DOHH2 (cell line): ENCODE results near the gene BCAR1.

Source experiments
- H3F3A ChIP-seq: fragments of 200-600 bp; sonication (generic), shearing (Covaris generic); 2 replicates; pipeline ENCODE4 v1.6.0; 2016; ENCODE audit warnings: antibody characterized with exemption, mild to moderate bottlenecking; ENCODE audit not compliant: control insufficient read depth, insufficient read depth
- H3K27ac ChIP-seq: fragments of 200-600 bp; sonication (generic); 2 replicates; pipeline ENCODE4 v1.5.1; 2014; ENCODE audit warnings: low read depth, mild to moderate bottlenecking, low read length, moderate library complexity
- H3K27me3 ChIP-seq: fragments of 200-600 bp; sonication (generic); 2 replicates; pipeline ENCODE4 v1.6.1; 2014; ENCODE audit warnings: mild to moderate bottlenecking, low read length, mixed read lengths; ENCODE audit not compliant: control insufficient read depth
- H3K36me3 ChIP-seq: fragments of 200-600 bp; sonication (generic); 2 replicates; pipeline ENCODE4 v1.6.1; 2014; ENCODE audit warnings: mild to moderate bottlenecking, low read length, moderate library complexity, mixed read lengths; ENCODE audit not compliant: control insufficient read depth
- H3K4me1 ChIP-seq: fragments of 200-600 bp; sonication (generic); 2 replicates; pipeline ENCODE4 v1.6.1; 2014; ENCODE audit warnings: mild to moderate bottlenecking, low read length, mixed read lengths; ENCODE audit not compliant: control insufficient read depth
- H3K4me2 ChIP-seq: fragments of 200-600 bp; sonication (generic); 2 replicates; pipeline ENCODE4 v1.6.0; 2014; ENCODE audit warnings: mild to moderate bottlenecking, low read length, moderate library complexity
- H3K4me3 ChIP-seq: fragments of 200-600 bp; sonication (generic); 2 replicates; pipeline ENCODE4 v1.5.1; 2014; ENCODE audit warnings: mild to moderate bottlenecking, low read length, mixed read lengths
- H3K79me2 ChIP-seq: fragments of 200-600 bp; sonication (generic); 2 replicates; pipeline ENCODE4 v1.6.1; 2014; ENCODE audit warnings: mild to moderate bottlenecking, low read length, mixed read lengths; ENCODE audit not compliant: control insufficient read depth
- H3K9me2 ChIP-seq: fragments of 200-600 bp; sonication (generic); replicated peaks from 2 replicates; pipeline ENCODE4 v1.6.1; 2014; ENCODE audit warnings: mild to moderate bottlenecking, low read length, mixed read lengths; ENCODE audit not compliant: control insufficient read depth
- H3K9me3 ChIP-seq: fragments of 200-600 bp; sonication (generic); 2 replicates; pipeline ENCODE4 v1.6.1; 2014; ENCODE audit warnings: antibody characterized with exemption, low read length, mixed read lengths; ENCODE audit not compliant: control insufficient read depth, insufficient read depth
- H4K20me1 ChIP-seq: fragments of 200-600 bp; sonication (generic); 2 replicates; pipeline ENCODE4 v1.6.0; 2014; ENCODE audit warnings: low read depth, mild to moderate bottlenecking, antibody characterized with exemption, low read length, moderate library complexity; ENCODE audit not compliant: control insufficient read depth, insufficient read depth
- CTCF ChIP-seq: fragments of 200-600 bp; sonication (generic); IDR thresholded peaks from one replicate; pipeline ENCODE4 v1.5.1; 2014; ENCODE audit warnings: antibody characterized with exemption, mild to moderate bottlenecking, low read depth, low read length; ENCODE audit not compliant: poor library complexity, severe bottlenecking
- EZH2phosphoT487 ChIP-seq: fragments of 200-600 bp; sonication (generic); IDR thresholded peaks from 2 replicates; pipeline ENCODE4 v1.6.1; 2017; ENCODE audit warnings: borderline replicate concordance, mild to moderate bottlenecking, antibody characterized with exemption, low read length, moderate library complexity, mixed read lengths

BCAR1 gene

DNA sequence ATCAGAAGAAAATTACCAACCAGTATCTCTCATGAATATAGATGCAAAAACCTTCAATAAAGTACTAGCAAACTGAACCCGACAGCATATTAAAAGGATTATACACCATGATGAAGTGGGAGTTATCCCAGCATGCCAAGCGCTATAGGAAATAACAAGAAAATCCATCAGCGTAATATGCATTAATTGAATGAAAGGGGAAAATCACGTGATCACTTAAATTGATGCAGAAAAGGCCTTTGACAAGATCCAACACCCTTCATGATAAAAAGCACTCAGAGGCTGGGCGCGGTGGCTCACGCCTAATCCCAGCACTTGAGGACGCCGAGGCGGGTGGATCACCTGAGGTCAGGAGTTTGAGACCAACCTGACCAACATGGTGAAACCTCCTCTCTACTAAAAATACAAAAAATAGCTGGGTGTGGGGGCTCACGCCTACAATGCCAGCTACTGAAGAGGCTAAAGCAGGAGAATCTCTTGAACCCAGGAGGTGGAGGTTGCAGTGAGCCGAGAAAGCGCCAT is 49.3 kb downstream of the BCAR1 start:
- H3K36me3 ChIP-seq = no peaks in the 10 kb centered on the region
- H3K27me3 ChIP-seq = peaks cover 15% of the 10 kb centered on the region
- H3K27ac ChIP-seq = no peak overlapping the region
- TF ChIP-seq CTCF = no peak
- TF ChIP-seq EZH2phosphoT487 = no peak
- no peaks in the 10 kb centered on the region for H3K9me2 ChIP-seq
- no peaks in the 10 kb centered on the region for H4K20me1 ChIP-seq
- no peaks in the 10 kb centered on the region for H3K79me2 ChIP-seq
- H3K4me2 ChIP-seq = no peak overlapping the region
- H3F3A ChIP-seq = no peaks in the 10 kb centered on the region
- H3K9me3 ChIP-seq = no peaks in the 10 kb centered on the region
- H3K4me1 ChIP-seq = peaks cover 9% of the 10 kb centered on the region
- no peak overlapping the region for H3K4me3 ChIP-seq

DNA sequence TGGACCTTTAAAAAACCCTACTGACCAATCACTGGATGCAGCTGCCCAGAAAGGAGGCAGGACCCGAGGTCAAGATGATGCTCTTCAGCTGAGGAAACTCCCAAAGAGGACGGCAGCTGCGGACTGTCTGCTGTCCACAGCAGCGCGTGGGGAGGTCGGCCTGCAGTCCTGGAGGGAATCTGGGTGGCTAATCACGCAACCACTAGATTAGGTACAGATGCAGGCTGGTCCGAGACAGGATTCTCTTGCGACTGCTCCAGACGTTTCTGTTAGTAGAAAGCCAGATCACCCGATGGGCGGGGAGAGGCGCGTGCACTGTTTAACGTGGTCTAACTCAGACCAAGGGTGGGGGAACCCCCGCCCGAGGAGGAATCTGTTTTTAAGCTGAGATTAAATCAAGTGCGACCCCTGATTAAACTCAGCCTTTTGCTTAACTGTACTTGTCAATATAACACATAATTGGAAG is 53.3 kb downstream of the BCAR1 start:
- Histone ChIP-seq H3K27ac (no peak overlapping the region), H3K4me1 (peaks cover 9% of the 10 kb centered on the region), H3K4me3 (no peak overlapping the region), H3K9me3 (no peaks in the 10 kb centered on the region), H3K27me3 (peaks cover 19% of the 10 kb centered on the region), H3K79me2 (no peaks in the 10 kb centered on the region), H3K9me2 (no peaks in the 10 kb centered on the region), H3K4me2 (no peak overlapping the region), H3F3A (no peaks in the 10 kb centered on the region), H4K20me1 (no peaks in the 10 kb centered on the region), H3K36me3 (no peaks in the 10 kb centered on the region)
- TF ChIP-seq EZH2phosphoT487 = no peak

DNA sequence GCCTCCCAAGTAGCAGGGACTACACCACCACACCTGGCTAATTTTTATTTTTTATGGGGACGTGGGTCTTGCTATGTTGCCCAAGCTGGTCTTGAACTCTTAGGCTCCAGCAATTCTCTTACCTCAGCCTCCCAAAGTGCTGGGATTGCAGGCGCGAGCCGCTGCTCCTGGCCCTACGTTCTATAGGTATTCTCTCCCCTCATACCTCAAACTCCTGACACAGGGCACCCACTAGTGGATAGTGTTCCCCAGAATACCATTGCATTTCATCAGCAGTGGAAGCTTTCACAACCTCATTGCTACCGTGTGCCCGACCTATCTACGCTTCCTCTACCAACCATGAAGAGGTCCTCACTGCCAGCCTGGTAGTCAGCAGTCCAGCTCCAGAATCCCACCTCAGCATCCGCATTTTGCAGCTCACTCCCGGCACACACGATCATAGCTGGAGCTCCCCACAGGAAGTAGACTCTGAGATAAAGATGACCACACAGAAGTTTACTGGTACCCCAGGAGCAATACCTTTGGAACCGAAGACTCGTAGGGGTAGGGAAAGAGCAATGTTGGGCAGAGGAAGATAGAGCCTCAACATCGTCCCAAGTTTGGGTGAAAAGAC is 53.8 kb downstream of the BCAR1 start:
- Histone ChIP-seq H3K27me3 (peaks cover 19% of the 10 kb centered on the region), H3K9me3 (no peaks in the 10 kb centered on the region), H3K79me2 (no peaks in the 10 kb centered on the region), H3K36me3 (no peaks in the 10 kb centered on the region), H3F3A (no peaks in the 10 kb centered on the region), H3K4me2 (no peak overlapping the region), H4K20me1 (no peaks in the 10 kb centered on the region), H3K4me1 (peaks cover 9% of the 10 kb centered on the region), H3K27ac (no peak overlapping the region), H3K4me3 (no peak overlapping the region), H3K9me2 (no peaks in the 10 kb centered on the region)
- no peak for TF ChIP-seq EZH2phosphoT487
- no peak for TF ChIP-seq CTCF

GRCh38 chr16:75196836-75197235 is 54.6 kb downstream of the BCAR1 start:
- Histone ChIP-seq H3K79me2 (no peaks in the 10 kb centered on the region), H3K9me3 (no peaks in the 10 kb centered on the region), H4K20me1 (no peaks in the 10 kb centered on the region), H3K36me3 (no peaks in the 10 kb centered on the region), H3K4me1 (peaks cover 9% of the 10 kb centered on the region), H3K4me3 (no peak overlapping the region), H3F3A (no peaks in the 10 kb centered on the region), H3K9me2 (no peaks in the 10 kb centered on the region), H3K27ac (no peak overlapping the region), H3K4me2 (no peak overlapping the region), H3K27me3 (peaks cover 19% of the 10 kb centered on the region)
- TF ChIP-seq CTCF = no peak
- no peak for TF ChIP-seq EZH2phosphoT487
